Medulla oblongata (tissue), 1 donor: Measurements from ENCODE around the gene MAPKAPK5.
"Not testable (repeated sequence)": the region's sequence is repeated elsewhere in the genome, so short reads cannot be mapped to it uniquely, and the experiment has no call there.

Experiments
- DNase-seq: peaks from one replicate; pipeline ENCODE4 v3.0.0-alpha.2; 2015; ENCODE audit errors: extremely low spot score

MAPKAPK5 gene

GRCh38 chr12:111886662-111887545 lies 44.9 kb downstream of the MAPKAPK5 start:
- peak; percentile 35 for DNase-seq

- peak; percentile 46 for DNase-seq
Measured at GRCh38 chr12:111887926-111888745, 46.1 kb downstream of the MAPKAPK5 start.

GRCh38 chr12:111893287-111893686 lies 51.3 kb downstream of the MAPKAPK5 start:
- no peak for DNase-seq

GRCh38 chr12:111894556-111894955 lies 52.5 kb downstream of the MAPKAPK5 start:
- DNase-seq, result no peak

- DNase-seq, result no peak
Measured at GRCh38 chr12:111901182-111901581, 59.2 kb downstream of the MAPKAPK5 start.

GRCh38 chr12:111904446-111904975 lies 62.5 kb downstream of the MAPKAPK5 start:
- DNase-seq, result no peak

- DNase-seq, result no peak
Measured at GRCh38 chr12:111905502-111905901, 63.5 kb downstream of the MAPKAPK5 start.

GRCh38 chr12:111907740-111908139 lies 65.7 kb downstream of the MAPKAPK5 start:
- DNase-seq, result no peak

- no peak for DNase-seq
Measured at GRCh38 chr12:111925171-111925570, 83.1 kb downstream of the MAPKAPK5 start.

- no peak for DNase-seq
Measured at GRCh38 chr12:111926631-111927030, 84.6 kb downstream of the MAPKAPK5 start.

GRCh38 chr12:111927346-111927745 lies 85.3 kb downstream of the MAPKAPK5 start:
- no peak for DNase-seq

GRCh38 chr12:111932241-111932640 lies 90.2 kb downstream of the MAPKAPK5 start:
- no peak for DNase-seq

GRCh38 chr12:111936869-111937268 lies 94.8 kb downstream of the MAPKAPK5 start:
- no peak for DNase-seq

- no peak for DNase-seq
Measured at GRCh38 chr12:111937429-111937828, 95.4 kb downstream of the MAPKAPK5 start.

GRCh38 chr12:111942557-111942956 lies 100.5 kb downstream of the MAPKAPK5 start:
- no peak for DNase-seq

GRCh38 chr12:111943929-111944328 lies 101.9 kb downstream of the MAPKAPK5 start:
- DNase-seq, result no peak

- not testable (repeated sequence) for DNase-seq
Measured at GRCh38 chr12:111950961-111951676, 109.1 kb downstream of the MAPKAPK5 start.
